Amniotic stem cell (primary cell): ENCODE results near the gene SEMG2.

ENCODE experiments used
- DNase-seq: peaks from one replicate; lab custom pipeline; 2025; lab: John Stamatoyannopoulos, UW

The SEMG2 gene

GRCh38 chr20:45221076-45221475 is at the start of gene SEMG2:
Gene SEMG2 (plus strand): TSS chr20:45221373. CDS start chr20:45221390, 17 bp downstream.
- DNase-seq, result no peak

GRCh38 chr20:45173522-45173921 is 47.7 kb upstream of the SEMG2 start:
- no peak for DNase-seq

- no peak for DNase-seq
Measured at GRCh38 chr20:45174434-45175364, 46.5 kb upstream of the SEMG2 start, which contains the start of gene PI3. Gene PI3 (plus strand): TSS chr20:45174902. CDS start chr20:45174923, 21 bp downstream.

GRCh38 chr20:45176526-45177267 is 44.5 kb upstream of the SEMG2 start:
- no peak for DNase-seq

- DNase-seq, result no peak
Measured at GRCh38 chr20:45179166-45179565, 42.0 kb upstream of the SEMG2 start.

GRCh38 chr20:45181639-45182038 is 39.5 kb upstream of the SEMG2 start:
- no peak for DNase-seq

GRCh38 chr20:45183084-45183483 is 38.1 kb upstream of the SEMG2 start:
- DNase-seq, result no peak

GRCh38 chr20:45187693-45188092 is 33.5 kb upstream of the SEMG2 start:
- no peak for DNase-seq

- no peak for DNase-seq
Measured at GRCh38 chr20:45189067-45189609, 32.0 kb upstream of the SEMG2 start.

- DNase-seq, result no peak
Measured at GRCh38 chr20:45189861-45190260, 31.3 kb upstream of the SEMG2 start.

- no peak for DNase-seq
Measured at GRCh38 chr20:45191926-45192325, 29.2 kb upstream of the SEMG2 start.

GRCh38 chr20:45193331-45193730 is 27.8 kb upstream of the SEMG2 start:
- no peak for DNase-seq

GRCh38 chr20:45206725-45207124 is 14.4 kb upstream of the SEMG2 start, which contains the start of gene SEMG1:
Gene SEMG1 (plus strand): TSS chr20:45207033. CDS start chr20:45207054, 21 bp downstream.
- DNase-seq, result no peak

GRCh38 chr20:45209924-45210323 is 11.2 kb upstream of the SEMG2 start:
- no peak for DNase-seq

GRCh38 chr20:45211569-45212474 is 9.4 kb upstream of the SEMG2 start:
- DNase-seq, result no peak

- no peak for DNase-seq
Measured at GRCh38 chr20:45212836-45213235, 8.3 kb upstream of the SEMG2 start.

- no peak for DNase-seq
Measured at GRCh38 chr20:45218124-45218523, 3.0 kb upstream of the SEMG2 start.

GRCh38 chr20:45218636-45219035 is 2.5 kb upstream of the SEMG2 start:
- DNase-seq, result no peak

GRCh38 chr20:45223136-45223535 is 2.0 kb downstream of the SEMG2 start:
- no peak for DNase-seq

- no peak for DNase-seq
Measured at GRCh38 chr20:45226287-45226686, 5.1 kb downstream of the SEMG2 start.

GRCh38 chr20:45229264-45230056 is 8.3 kb downstream of the SEMG2 start:
- DNase-seq, result no peak
